Endothelial cell of umbilical vein (primary cell): ENCODE data around the gene DCLK1. TPM values are rescaled to one million over a fixed set of nuclear protein-coding genes. Genes with fewer than 3 reads are reported as not detected.

ENCODE experiments used
- BruUV-seq: library from RNA; stranded (reverse); fragments of 400-500 nt; replicated peaks from 2 replicates; lab custom pipeline; 2021; lab: Mats Ljungman, UMichigan
- CTCF ChIA-PET: fragments of 300-600, 350-600 bp; sonication (Branson Sonifier 250); formaldehyde crosslinking; loops from one replicate; lab custom pipeline; 2021; ENCODE audit warnings: antibody characterized with exemption, inconsistent platforms; lab: Charles Lee
- POLR2A ChIA-PET: fragments of 300-600, 350-600 bp; sonication (Branson Sonifier 250); formaldehyde crosslinking; loops from one replicate; lab custom pipeline; 2021; ENCODE audit warnings: antibody characterized with exemption, inconsistent platforms; lab: Charles Lee
- DNase-seq: peaks from one replicate; pipeline ENCODE4 v3.0.0-alpha.2; 2011; ENCODE audit warnings: low read depth, low spot score
- FAIRE-seq: peaks from 2 replicates; lab custom pipeline; 2011; peaks lifted over from hg19 to GRCh38; lab: Jason Lieb, UNC
- H2AFZ ChIP-seq: 2 replicates; pipeline ENCODE4 v1.6.0; 2012; ENCODE audit warnings: low read depth, low read length, control low read depth, inconsistent platforms
- H3K27ac ChIP-seq: 2 replicates; pipeline ENCODE4 v1.5.1; 2011; ENCODE audit warnings: low read depth, mild to moderate bottlenecking, control low read depth, low read length, moderate library complexity; ENCODE audit not compliant: insufficient read depth
- H3K27me3 ChIP-seq, 2 experiments: 2 replicates each; pipeline versions ENCODE4 v1.6.0 to v1.6.1; 2011; ENCODE audit warnings: low read length in 2 of 2, mixed read lengths in 1 of 2; ENCODE audit not compliant: control insufficient read depth in 2 of 2, insufficient read depth in 2 of 2
- H3K36me3 ChIP-seq, 2 experiments: 2 replicates in 1 of 2; 3 replicates in 1 of 2; pipeline ENCODE4 v1.5.1; 2011; ENCODE audit warnings: low read length in 2 of 2, mild to moderate bottlenecking in 1 of 2, moderate library complexity in 1 of 2; ENCODE audit not compliant: control insufficient read depth in 2 of 2, insufficient read depth in 2 of 2; ENCODE audit errors: extremely low read depth in 1 of 2
- H3K4me1 ChIP-seq: 3 replicates; pipeline ENCODE4 v1.5.1; 2011; ENCODE audit warnings: mild to moderate bottlenecking, low read length; ENCODE audit not compliant: control insufficient read depth, insufficient read depth; ENCODE audit errors: extremely low read depth
- H3K4me2 ChIP-seq: 2 replicates; pipeline ENCODE4 v1.6.1; 2011; ENCODE audit warnings: low read length, control low read depth, mixed read lengths; ENCODE audit not compliant: insufficient read depth
- H3K4me3 ChIP-seq, 3 experiments: fragments of 200-600 bp in 1 of 3; sonication (generic), shearing (Covaris generic) in 1 of 3; replicated peaks in 1 of 3; 2 replicates each; pipeline ENCODE4 v1.5.1; 2011 to 2016; ENCODE audit warnings: control low read depth in 3 of 3, low read length in 3 of 3, mild to moderate bottlenecking in 2 of 3, inconsistent platforms in 1 of 3, low read depth in 1 of 3, moderate library complexity in 1 of 3; ENCODE audit not compliant: insufficient read depth in 1 of 3
- H3K79me2 ChIP-seq: 2 replicates; pipeline ENCODE4 v1.6.0; 2012; ENCODE audit warnings: low read length, inconsistent platforms; ENCODE audit not compliant: control insufficient read depth, insufficient read depth
- H3K9ac ChIP-seq: replicated peaks from 2 replicates; pipeline ENCODE3; 2011; ENCODE audit warnings: low read length, control low read depth; ENCODE audit not compliant: insufficient read depth; ENCODE audit errors: extremely low read depth
- H3K9me1 ChIP-seq: replicated peaks from 3 replicates; pipeline ENCODE4 v1.6.0; 2011; ENCODE audit warnings: mild to moderate bottlenecking, low read length; ENCODE audit not compliant: control insufficient read depth, insufficient read depth; ENCODE audit errors: extremely low read depth
- H3K9me3 ChIP-seq: replicated peaks from 2 replicates; pipeline ENCODE4 v1.5.1; 2012; ENCODE audit warnings: low read length, inconsistent platforms; ENCODE audit not compliant: control insufficient read depth, insufficient read depth
- H4K20me1 ChIP-seq: replicated peaks from 2 replicates; pipeline ENCODE3; 2011; ENCODE audit warnings: mild to moderate bottlenecking, low read length; ENCODE audit not compliant: control insufficient read depth, insufficient read depth; ENCODE audit errors: extremely low read depth
- EZH2 ChIP-seq: IDR thresholded peaks from 2 replicates; pipeline ENCODE4 v1.6.1; 2012; ENCODE audit warnings: borderline replicate concordance, low read depth, mild to moderate bottlenecking, moderate library complexity, low read length, inconsistent platforms; ENCODE audit not compliant: severe bottlenecking
- FOS ChIP-seq: IDR thresholded peaks from 2 replicates; pipeline ENCODE4 v1.6.1; 2011; ENCODE audit warnings: mild to moderate bottlenecking, low read length, moderate library complexity, borderline replicate concordance; ENCODE audit not compliant: insufficient read depth
- GATA2 ChIP-seq: IDR thresholded peaks from 2 replicates; pipeline ENCODE4 v1.7.0; 2011; ENCODE audit warnings: low read depth, mild to moderate bottlenecking, moderate library complexity, mixed read lengths, low read length; ENCODE audit not compliant: insufficient read length, insufficient read depth
- JUN ChIP-seq: IDR thresholded peaks from 2 replicates; pipeline ENCODE4 v1.6.1; 2011; ENCODE audit warnings: borderline replicate concordance, low read depth; ENCODE audit not compliant: insufficient read length, insufficient read depth
- MYC ChIP-seq: IDR thresholded peaks from one replicate; pipeline ENCODE4 v1.6.1; 2011; ENCODE audit warnings: mild to moderate bottlenecking, low read depth, low read length
- POLR2A ChIP-seq: IDR thresholded peaks from 2 replicates; pipeline ENCODE4 v1.6.1; 2012; ENCODE audit warnings: low read depth, mild to moderate bottlenecking, control low read depth, low read length
- POLR2AphosphoS5 ChIP-seq: IDR thresholded peaks from 2 replicates; pipeline ENCODE4 v1.6.1; 2012; ENCODE audit warnings: low read depth, mild to moderate bottlenecking, control low read depth, low read length, moderate library complexity; ENCODE audit not compliant: insufficient read depth
- dilution Hi-C: fragments of 300-500 bp; cut with MboI; formaldehyde crosslinking; loops from one replicate; pipeline ENCODE4 v1.15.0; 2019; ENCODE audit warnings: low sequenced_read_pairs; ENCODE audit not compliant: extremely low pct_ligation_motif_present
- intact Hi-C: fragments of 100-400 bp; cut with micrococcal nuclease; formaldehyde crosslinking; loops from one replicate; pipeline ENCODE4 v1.10.0; 2022
- polyA plus RNA-seq, 4 experiments: library from polyadenylated mRNA; depleted of rRNA in 3 of 4; stranded (reverse) in 3 of 4; unstranded in 1 of 4; fragments of >200 nt; gene quantifications; 2 replicates each; pipeline versions ENCODE4 v1.2.1 to v1.2.3, GENCODE V29; 2011 to 2012; ENCODE audit warnings: missing spikeins in 1 of 4
- total RNA-seq: library from RNA; stranded (reverse); gene quantifications from 2 replicates; pipeline ENCODE4 v1.2.3, GENCODE V29; 2021
- TF ChIP-seq, protein P1 (sequence below): IDR thresholded peaks from 2 replicates; pipeline ENCODE4 v1.6.1; 2011; ENCODE audit not compliant: insufficient read depth, insufficient read length
- TF ChIP-seq, protein P2 (sequence below), 2 donors: IDR thresholded peaks; 1 replicate in 1 of 2; 2 replicates in 1 of 2; pipeline ENCODE4 v1.5.1; 2011; ENCODE audit warnings: low read length in 2 of 2, mild to moderate bottlenecking in 2 of 2, moderate library complexity in 2 of 2, control low read depth in 1 of 2, inconsistent platforms in 1 of 2, low read depth in 1 of 2; ENCODE audit not compliant: insufficient read depth in 1 of 2; ENCODE audit errors: extremely low read depth in 1 of 2

The DCLK1 gene
- total and polyA plus RNA-seq, 2 donors (not counting 3 experiments of a cell fraction or from before 2014, with no cell fraction given) = 0.28 to 3.9 TPM

DNA sequence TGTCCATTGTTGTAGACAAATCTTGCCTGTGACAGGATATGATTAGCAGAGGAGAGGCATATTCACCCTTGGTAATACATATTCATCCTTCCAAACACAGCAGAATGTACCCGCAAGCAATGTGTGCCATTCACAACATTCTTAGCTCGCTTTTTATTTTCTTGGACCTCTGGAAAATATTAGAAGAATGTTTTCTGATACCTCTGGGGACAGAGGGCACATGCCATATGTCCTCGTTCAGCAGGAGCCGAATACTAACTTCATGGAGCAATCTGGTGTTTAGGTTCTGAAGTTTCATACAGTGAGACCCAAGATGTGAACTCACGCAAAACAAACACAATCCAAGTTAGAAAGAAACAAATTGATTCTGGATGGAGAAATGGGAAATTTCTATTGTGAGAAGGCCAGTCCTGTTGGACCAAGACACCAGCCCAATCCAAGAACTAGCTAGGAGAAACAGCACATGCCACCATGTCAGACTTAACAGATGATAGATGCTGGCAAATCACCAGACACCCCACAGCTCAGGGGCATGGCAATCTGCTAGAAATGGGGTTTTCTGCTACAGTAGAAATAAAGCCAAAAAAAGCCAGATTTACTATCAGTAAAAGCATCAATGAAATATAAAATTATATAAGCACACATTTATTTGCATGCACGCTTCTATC lies 297.4 kb downstream of the DCLK1 start:
- ChIA-PET POLR2A (no interaction called here), CTCF (interaction anchor here (1.3 to 2.0 kb wide), 3 partner anchors 14 to 15 kb away, joined by 3 to 13 read pairs (median 5); no protein-coding TSS in a partner anchor)
- dilution Hi-C loops (no loop called here), intact Hi-C loops (loop anchor here (10.0 kb wide), 1 partner anchor 439 kb away; no protein-coding TSS in a partner anchor)
- H3K4me2 ChIP-seq = no peak overlapping the region
- no peak for TF ChIP-seq EZH2
- TF ChIP-seq GATA2 = no peak
- no peak for TF ChIP-seq POLR2A
- TF ChIP-seq, protein P1, sequence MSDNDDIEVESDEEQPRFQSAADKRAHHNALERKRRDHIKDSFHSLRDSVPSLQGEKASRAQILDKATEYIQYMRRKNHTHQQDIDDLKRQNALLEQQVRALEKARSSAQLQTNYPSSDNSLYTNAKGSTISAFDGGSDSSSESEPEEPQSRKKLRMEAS = no peak
- no peak for TF ChIP-seq JUN
- TF ChIP-seq FOS = no peak
- no peak for TF ChIP-seq MYC
- TF ChIP-seq, protein P2, sequence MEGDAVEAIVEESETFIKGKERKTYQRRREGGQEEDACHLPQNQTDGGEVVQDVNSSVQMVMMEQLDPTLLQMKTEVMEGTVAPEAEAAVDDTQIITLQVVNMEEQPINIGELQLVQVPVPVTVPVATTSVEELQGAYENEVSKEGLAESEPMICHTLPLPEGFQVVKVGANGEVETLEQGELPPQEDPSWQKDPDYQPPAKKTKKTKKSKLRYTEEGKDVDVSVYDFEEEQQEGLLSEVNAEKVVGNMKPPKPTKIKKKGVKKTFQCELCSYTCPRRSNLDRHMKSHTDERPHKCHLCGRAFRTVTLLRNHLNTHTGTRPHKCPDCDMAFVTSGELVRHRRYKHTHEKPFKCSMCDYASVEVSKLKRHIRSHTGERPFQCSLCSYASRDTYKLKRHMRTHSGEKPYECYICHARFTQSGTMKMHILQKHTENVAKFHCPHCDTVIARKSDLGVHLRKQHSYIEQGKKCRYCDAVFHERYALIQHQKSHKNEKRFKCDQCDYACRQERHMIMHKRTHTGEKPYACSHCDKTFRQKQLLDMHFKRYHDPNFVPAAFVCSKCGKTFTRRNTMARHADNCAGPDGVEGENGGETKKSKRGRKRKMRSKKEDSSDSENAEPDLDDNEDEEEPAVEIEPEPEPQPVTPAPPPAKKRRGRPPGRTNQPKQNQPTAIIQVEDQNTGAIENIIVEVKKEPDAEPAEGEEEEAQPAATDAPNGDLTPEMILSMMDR (IDR thresholded peaks at IDR 0.05; ENCODE audit: extremely low read depth in 1 of 2, insufficient read depth in 1 of 2, low read depth in 1 of 2, low read length in 2 of 2) = no peak
- no peak for TF ChIP-seq POLR2AphosphoS5
- no peaks in the 10 kb centered on the region for H3K79me2 ChIP-seq
- no peak overlapping the region for H3K4me3 ChIP-seq
- peaks cover 12% of the 10 kb centered on the region for H3K4me1 ChIP-seq
- no peaks in the 10 kb centered on the region for H3K9me3 ChIP-seq
- no peaks in the 10 kb centered on the region for H3K36me3 ChIP-seq
- no peaks in the 10 kb centered on the region for H4K20me1 ChIP-seq
- FAIRE-seq (no peak), DNase-seq (no peak)
- BruUV-seq = no TSS peak
- no peaks in the 10 kb centered on the region for H3K27me3 ChIP-seq
- no peak overlapping the region for H3K27ac ChIP-seq
- no peak overlapping the region for H3K9ac ChIP-seq
- H2AFZ ChIP-seq = no peak overlapping the region
- no peaks in the 10 kb centered on the region for H3K9me1 ChIP-seq
